ENCODE results near the gene ZNF226.
"Not testable (repeated sequence)": the region's sequence is repeated elsewhere in the genome, so short reads cannot be mapped to it uniquely, and the experiment has no call there.

DNA sequence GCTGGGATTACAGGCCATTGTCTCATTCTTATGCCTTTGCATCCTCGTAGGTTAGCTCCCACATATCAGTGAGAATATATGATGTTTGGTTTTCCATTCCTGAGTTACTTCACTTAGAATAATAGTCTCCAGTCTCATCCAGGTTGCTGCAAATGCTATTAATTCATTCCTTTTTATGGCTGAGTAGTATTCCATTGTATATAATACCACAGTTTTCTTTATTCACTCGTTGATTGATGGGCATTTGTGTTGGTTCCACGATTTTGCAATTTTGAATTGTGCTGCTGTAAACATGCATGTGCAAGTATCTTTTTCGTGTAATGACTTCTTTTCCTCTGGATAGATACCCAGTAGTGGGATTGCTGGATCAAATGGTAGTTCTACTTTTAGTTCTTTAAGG lies 43.7 kb upstream of the ZNF226 start:
- not testable (repeated sequence) for TF ChIP-seq POLR2A, CTCF (IDR thresholded peaks at IDR 0.05)
